Hippocampal formation (tissue), 2 donors: ENCODE results near the gene ERGIC1.
"Not testable (repeated sequence)": the region's sequence is repeated elsewhere in the genome, so short reads cannot be mapped to it uniquely, and the experiment has no call there.

Experiments
- DNase-seq, 2 donors: peaks; one replicate each; lab custom pipeline; 2025; lab: John Stamatoyannopoulos, UW

The ERGIC1 gene

DNA sequence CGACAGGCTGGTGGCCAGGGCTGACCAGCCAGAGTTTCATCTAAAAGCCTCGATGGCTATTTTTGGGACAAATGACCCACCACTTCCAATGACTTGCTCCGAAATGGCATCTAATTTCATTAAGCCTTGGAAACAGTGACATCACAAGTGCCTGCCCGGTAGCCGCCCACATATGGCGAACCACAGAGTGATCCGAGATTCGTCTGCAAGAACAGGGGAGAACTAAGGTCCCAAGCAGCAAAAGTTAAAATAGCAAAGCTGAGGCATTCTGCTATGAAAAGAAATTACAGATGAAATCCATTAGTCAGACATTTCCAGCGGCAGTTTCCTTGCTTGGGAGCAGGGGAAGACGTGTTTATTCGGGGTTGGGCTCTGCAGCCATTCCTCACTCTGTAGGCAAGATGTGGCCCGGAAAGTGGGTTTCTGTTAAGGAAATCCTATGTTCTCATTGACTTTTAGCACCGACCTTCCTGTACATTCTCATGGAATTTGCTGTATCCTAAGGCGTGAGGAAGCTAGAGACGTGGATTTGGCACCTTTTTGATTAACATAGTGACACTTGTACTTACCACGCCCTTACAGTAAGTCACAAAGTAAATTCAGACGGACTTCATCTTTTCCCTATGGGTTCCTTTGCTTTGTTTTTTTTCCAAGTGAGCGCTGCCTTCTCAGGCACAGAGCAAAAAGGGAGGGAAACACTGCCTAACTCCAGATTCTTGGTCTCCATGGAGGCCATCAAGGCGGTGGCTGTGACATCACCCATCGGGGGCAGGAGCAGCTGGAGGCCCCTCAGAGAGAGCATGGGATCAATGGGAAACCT lies 45.1 kb downstream of the ERGIC1 start:
- no peak for DNase-seq

DNA sequence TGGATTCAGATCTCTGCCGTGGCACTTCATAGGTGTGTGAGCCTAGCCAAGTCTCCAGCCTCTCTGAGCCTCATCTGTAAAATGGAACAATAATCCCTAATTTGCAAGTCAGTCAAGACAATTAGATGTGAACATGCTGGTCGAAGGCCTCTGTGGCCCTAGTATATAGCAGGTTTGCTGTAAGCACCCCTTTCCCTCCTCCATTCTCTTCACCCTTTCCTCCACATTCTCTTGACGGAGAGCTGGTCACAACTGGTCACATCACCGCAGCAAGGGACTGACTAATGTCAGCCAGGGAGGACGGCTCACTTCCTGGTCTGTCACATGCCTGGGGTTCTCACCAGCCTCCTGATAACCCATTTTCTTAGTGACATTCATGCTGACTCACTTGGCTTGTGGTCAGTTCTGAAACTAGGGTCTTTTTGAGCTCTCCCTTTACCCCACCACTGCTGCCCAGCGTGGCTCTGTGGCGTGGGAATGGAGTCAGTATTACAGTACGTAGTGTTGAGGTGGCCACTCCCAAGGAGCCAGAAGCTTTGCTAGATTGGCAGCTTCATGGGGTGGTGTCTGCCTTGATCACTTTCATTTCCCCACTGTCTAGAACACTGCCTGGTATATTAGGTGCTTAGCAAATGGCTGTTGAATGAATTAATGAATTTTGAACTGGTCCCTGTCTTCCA lies 47.8 kb downstream of the ERGIC1 start:
- DNase-seq, result no peak

GRCh38 chr5:172883066-172883465 lies 49.0 kb downstream of the ERGIC1 start:
- DNase-seq, result no peak

- DNase-seq, result peak in 1 of 2 donors; percentile 27
These were observed 51.7 kb downstream of the ERGIC1 start for GRCh38 chr5:172885597-172886340.

GRCh38 chr5:172886476-172886875 lies 52.4 kb downstream of the ERGIC1 start:
- no peak for DNase-seq

- peak in 1 of 2 donors; percentile 60 for DNase-seq
These were observed 53.0 kb downstream of the ERGIC1 start for GRCh38 chr5:172886974-172887501.

GRCh38 chr5:172887692-172888091 lies 53.6 kb downstream of the ERGIC1 start:
- DNase-seq, result no peak

DNA sequence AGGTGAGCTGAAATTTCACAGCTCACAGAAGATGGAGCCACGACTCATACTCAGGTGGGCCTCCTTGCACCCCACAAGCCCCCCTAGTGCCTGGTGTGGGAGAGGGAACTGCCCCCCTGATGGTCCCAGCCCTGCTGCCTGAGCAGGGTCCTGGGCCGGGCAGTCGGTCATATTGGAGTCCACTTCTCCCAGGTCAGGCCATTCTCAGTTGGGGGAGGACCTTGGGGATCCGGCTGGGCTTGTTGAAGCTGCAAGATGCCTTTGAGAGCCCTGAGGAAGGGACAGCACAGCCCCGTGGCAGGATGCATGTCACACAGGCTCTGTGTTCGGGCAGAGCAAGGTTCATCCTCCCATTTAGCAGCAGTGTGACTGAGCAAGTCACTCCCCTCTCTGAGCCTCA lies 56.6 kb downstream of the ERGIC1 start:
- DNase-seq, result no peak

- DNase-seq, result no peak
These were observed 57.8 kb downstream of the ERGIC1 start for GRCh38 chr5:172891716-172892421.

DNA sequence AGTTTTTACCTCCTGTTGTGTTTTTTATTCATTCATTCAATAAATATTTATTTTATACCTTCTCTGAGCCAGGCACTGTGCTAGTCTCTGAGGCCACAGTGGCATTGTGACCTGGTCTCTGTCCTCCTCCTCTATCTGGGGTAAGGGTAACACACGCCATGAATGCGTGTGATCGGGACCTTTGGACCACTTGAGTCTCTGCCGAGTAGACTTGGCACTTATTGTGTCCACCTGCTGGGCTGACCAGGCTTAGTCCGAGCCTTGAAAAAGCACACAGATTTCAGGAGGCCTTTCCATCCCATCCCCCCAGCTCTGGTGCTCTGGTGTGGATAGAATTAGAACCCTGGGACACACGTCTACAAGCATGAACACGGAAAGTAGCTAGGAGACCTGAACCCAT lies 58.7 kb downstream of the ERGIC1 start:
- no peak for DNase-seq

DNA sequence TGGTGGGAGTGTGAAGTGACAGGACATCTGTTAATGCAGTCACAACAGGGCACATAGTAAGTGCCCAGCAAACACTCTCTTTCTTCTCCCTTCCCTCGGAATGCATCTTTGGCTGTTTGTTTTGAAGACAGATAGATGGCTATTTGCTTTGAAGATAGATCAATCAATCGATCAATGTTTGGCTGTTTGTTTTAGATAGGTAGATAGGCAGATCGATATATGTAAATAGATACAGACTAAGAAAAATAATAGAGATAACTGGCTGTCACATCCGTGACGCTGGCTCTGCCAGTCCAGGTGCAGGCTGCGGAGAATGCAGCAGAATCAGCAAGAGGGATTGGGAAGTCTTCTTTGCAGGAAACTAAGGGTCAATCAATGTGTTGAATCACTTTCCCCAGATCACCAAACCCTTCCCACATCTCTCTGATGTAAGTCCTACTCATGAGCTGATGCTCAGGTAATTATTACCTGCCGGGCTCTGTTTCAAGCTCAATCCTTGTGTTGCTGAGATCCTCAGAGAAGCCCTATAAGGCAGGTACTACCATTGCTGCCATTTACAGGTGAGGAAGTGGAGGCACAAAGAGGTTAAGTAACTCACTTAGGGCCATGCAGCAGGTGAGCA lies 60.8 kb downstream of the ERGIC1 start:
- DNase-seq, result no peak

GRCh38 chr5:172895549-172895948 lies 61.5 kb downstream of the ERGIC1 start:
- DNase-seq, result no peak

DNA sequence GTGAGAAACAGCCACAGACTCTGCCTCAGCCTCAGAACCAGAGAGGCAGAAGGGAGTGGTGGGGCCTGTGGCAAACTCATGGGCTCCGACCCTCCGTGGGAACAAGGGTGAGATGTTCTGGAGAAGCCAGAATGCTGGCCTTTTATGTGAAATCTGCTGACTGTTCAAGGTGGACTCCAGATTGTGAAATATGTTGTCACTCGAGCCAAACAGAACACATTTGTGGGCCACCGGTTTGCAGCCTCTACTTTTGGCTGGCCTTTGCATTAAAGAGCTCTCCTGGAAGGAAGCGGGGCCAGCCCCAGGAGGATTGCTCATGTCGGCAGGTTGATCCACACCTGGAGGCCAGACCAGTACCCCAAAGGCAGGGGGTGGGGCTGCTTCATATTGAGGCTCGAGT lies 62.4 kb downstream of the ERGIC1 start:
- no peak for DNase-seq

GRCh38 chr5:172897067-172897466 lies 63.0 kb downstream of the ERGIC1 start:
- not testable (repeated sequence) for DNase-seq

GRCh38 chr5:172897481-172898217 lies 63.6 kb downstream of the ERGIC1 start:
- DNase-seq, result no peak

- no peak for DNase-seq
These were observed 64.3 kb downstream of the ERGIC1 start for GRCh38 chr5:172898218-172898842.

- DNase-seq, result no peak
These were observed 64.9 kb downstream of the ERGIC1 start for GRCh38 chr5:172898843-172899369.

DNA sequence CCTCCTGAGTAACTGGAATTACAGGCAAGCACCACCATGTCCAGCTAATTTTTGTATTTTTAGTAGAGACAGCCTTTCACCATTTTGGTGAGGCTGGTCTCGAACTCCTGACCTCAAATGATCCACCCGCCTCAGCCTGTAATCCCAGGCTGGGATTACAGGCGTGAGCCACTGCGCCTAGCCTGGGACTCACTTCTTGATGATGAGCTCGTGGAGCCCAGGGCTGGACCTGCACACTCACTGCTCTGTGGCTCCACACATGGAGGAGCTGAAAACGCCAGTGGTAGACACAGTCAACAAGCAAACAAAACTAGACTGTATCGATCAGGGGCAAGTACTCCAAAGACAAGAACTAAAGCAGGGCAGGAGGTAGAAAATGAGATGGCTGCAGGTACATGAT lies 65.4 kb downstream of the ERGIC1 start:
- no peak for DNase-seq

DNA sequence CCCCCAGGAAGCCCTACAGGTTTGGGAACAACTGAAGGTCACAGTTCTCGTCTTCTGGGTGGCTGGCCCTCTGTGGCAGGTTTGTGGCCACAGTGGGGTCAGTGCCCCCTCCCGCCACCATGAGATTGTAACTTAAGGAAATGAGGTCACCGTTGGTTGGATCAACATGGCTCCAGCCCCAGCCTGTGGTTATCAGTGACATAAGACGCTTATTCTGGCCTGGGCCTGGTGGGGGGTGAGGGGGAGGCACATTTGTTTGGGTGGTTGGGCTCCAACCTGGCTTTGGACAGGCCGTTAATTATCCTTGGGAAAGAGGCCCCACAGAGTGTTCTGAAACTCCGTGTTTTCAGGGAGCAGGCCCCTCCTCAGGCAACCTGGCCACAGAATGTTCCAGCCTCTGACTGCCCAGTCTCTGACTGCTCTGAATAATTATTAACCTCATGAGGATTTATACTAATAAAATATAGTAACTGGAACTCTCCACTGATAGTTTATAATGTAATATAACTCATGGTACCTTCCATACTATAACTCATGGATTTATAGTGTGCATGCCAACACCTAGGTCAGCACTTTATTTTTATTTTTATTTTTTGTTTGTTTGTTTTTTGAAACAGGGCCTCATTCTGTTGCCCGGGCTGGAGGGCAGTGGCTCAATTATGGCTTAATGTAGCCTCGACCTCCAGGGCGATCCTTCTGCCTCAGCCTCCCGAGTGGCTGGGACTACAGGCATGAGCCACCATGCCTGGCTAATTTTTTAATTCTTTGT lies 67.1 kb downstream of the ERGIC1 start:
- DNase-seq, result no peak
